ENCODE measurements around the gene SPAG6. TPM values are rescaled to one million over a fixed set of nuclear protein-coding genes. Genes with fewer than 3 reads are reported as not detected.

The SPAG6 gene
- total and polyA plus RNA-seq, 8 donors = 0.08 to 1.3 (median 0.41) TPM; not detected in 1

DNA sequence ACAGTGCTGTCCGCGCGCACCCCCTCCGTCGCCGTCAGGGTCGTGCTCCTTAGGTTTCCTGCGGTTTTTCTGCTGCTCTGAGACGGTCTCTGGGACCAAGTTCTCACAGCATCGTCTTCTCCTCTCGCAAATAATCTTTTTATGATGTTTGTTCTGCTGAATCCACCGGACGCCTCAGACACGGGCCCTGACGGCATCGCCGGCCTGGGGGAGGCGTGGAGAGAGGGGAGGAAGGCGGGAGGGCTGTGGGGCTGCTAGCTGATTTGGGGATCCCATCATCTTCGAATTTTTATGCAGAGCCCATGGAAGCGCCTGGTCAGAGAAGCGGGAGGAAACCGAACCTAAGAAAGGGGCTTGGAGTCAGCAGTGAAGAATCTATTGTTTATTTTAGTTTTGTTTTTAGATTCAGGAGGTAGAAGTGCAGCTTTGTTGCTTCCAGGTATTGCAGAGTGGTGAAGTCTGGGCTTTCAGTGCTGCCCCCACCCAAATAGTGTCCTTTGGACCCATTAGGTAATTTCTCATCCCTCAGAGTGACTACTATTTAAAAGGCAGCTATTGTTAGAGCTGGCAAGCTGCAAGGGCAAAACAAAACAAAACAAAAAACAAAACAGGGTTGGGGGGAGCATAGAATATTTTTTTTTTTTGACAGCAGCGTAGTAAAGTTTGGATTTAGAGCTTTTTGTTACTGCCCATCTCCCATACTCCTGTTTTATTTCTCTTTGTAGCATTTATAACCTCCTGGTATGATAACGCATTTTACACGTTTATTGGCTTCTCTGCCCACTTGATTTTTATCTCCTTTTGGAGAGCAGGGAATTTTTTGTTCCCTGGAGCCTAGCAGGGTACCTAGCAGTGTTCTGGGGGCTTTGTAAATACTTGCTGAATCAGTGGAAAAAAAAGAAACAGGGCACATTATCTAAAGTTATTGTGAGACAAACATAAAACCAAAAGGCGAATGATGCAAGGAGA lies 92.6 kb downstream of the SPAG6 start:
- TF ChIP-seq CTCF (IDR thresholded peaks at IDR 0.05) = no peak
- H3K9me3 ChIP-seq = no peaks in the 10 kb centered on the region
- intact Hi-C loops (cut with DNase I) = no loop called here
- no peaks in the 10 kb centered on the region for H3K27me3 ChIP-seq
- H3K36me3 ChIP-seq = no peaks in the 10 kb centered on the region
- peak overlapping the region; percentile 51 to 77 (median 58) for H3K4me3 ChIP-seq
- H3K27ac ChIP-seq = peak overlapping the region; percentile 73 to 94 (median 87)
- no peak for FAIRE-seq
- WGBS, 2 donors = 6 to 8% methylated on average over 27 of the region's 27 CpGs
- peaks cover 0 to 9% (median 0%) of the 10 kb centered on the region in 3 donors for H3K4me1 ChIP-seq
- DNase-seq = no peak
- peak; percentile 28 to 47 (median 36) for ATAC-seq

DNA sequence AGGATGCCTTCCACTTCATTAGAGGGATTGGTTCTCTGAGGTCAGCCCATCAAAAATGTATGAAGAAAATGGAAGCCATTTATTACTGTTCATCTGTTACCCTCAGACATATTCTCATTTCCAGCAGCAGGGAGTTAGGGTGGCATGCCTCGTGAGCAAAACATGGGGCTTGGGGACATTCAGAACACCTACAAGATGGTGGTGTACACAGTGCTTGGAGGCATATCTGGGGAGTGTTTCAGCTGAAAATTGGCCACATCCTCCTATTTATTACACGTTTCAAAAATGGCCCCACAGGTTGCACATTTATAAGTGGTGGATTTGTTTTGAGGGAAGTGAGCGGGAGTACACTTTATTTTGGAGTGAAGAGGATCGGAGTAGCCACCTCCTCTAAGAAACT lies 93.4 kb downstream of the SPAG6 start:
- no peaks in the 10 kb centered on the region for H3K36me3 ChIP-seq
- intact Hi-C loops (cut with DNase I) = no loop called here
- ATAC-seq (no peak), DNase-seq (no peak), FAIRE-seq (no peak)
- peaks cover 0 to 9% (median 0%) of the 10 kb centered on the region in 3 donors for H3K4me1 ChIP-seq
- no peaks in the 10 kb centered on the region for H3K9me3 ChIP-seq
- TF ChIP-seq CTCF (IDR thresholded peaks at IDR 0.05) = no peak
- H3K27ac ChIP-seq = peak overlapping the region in 1 of 4 donors; percentile 94
- H3K4me3 ChIP-seq = peak overlapping the region in 1 of 4 donors; percentile 77
- H3K27me3 ChIP-seq = no peaks in the 10 kb centered on the region
- WGBS, 2 donors = 77 to 80% methylated on average over 4 of the region's 4 CpGs

- Histone ChIP-seq H3K36me3 (no peaks in the 10 kb centered on the region), H3K27ac (no peak overlapping the region), H3K27me3 (no peaks in the 10 kb centered on the region), H3K9me3 (no peaks in the 10 kb centered on the region), H3K4me1 (peaks cover 0 to 14% (median 0%) of the 10 kb centered on the region in 3 donors), H3K4me3 (no peak overlapping the region)
- FAIRE-seq = no peak
- no peak for TF ChIP-seq CTCF (IDR thresholded peaks at IDR 0.05)
- no peak for DNase-seq
- intact Hi-C loops (cut with DNase I) = no loop called here
- no peak for ATAC-seq
Observed at GRCh38 chr10:22442063-22442462, 96.8 kb downstream of the SPAG6 start.

GRCh38 chr10:22442468-22442867 lies 97.2 kb downstream of the SPAG6 start:
- no peaks in the 10 kb centered on the region for H3K36me3 ChIP-seq
- peaks cover 0 to 14% (median 0%) of the 10 kb centered on the region in 3 donors for H3K4me1 ChIP-seq
- ATAC-seq = no peak
- intact Hi-C loops (cut with DNase I) = no loop called here
- no peak for TF ChIP-seq CTCF (IDR thresholded peaks at IDR 0.05)
- H3K4me3 ChIP-seq = no peak overlapping the region
- 71 to 73% methylated on average over 1 of the region's 1 CpG for WGBS, 2 donors
- DNase-seq = no peak
- H3K27ac ChIP-seq = no peak overlapping the region
- H3K9me3 ChIP-seq = no peaks in the 10 kb centered on the region
- H3K27me3 ChIP-seq = no peaks in the 10 kb centered on the region
- FAIRE-seq = no peak

All from pancreas (tissue), 10 donors.